ENCODE data around the gene RNASET2.
A peak's percentile ranks its signal among the peaks of the same experiment; 100 is the strongest.

RNASET2 gene

DNA sequence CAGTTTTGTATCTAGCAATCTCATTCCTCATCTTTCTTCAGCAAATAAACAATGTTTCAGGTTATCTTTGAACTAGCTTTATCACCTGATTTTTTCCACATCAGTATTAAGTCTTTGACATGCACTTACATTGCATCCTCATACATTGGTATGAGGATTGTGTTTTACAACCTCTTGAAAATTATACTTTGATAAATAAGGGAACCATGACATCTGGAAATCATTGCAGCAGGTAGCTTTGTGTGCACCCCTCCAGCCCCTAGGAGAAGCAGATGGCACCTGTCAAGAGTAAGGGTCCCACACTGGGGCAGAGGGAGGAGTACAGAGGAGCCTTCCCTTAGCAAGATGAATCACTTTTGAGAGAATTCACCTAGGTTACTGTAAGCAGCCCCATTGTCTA lies 13.7 kb upstream of the RNASET2 start:
- no peak for DNase-seq (ENCODE audit: low read depth in 1 of 2, low spot score in 1 of 2)

DNA sequence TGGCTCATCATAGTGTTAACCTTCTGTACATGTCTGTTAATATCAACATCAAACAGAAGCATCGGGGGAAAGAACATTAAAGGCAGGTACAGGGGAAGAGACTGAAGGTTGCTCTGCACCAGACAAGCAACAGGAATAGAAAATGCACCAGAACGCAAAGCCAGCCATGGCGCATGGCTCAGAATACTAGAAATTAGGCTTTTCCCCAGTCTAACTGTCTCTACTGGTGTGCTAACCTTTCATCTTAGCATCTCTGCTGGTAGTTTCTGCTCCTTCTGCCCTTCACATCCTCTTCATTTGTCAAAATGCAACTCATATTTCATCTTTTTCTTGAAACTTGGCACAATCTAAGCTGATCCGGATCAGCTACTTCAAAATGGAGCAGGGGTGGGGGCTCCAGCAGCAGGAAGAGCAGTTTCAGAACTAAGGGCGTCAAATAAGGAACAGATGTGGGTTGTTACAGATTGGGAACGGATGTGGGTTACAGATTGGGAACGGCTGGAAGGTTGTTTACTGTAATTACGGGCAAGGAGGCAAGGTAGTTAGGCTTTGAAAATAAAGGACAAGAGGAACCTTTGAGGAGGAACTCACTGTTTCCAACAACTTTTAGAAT lies 13.1 kb upstream of the RNASET2 start:
- no peak for DNase-seq (ENCODE audit: low read depth in 1 of 2, low spot score in 1 of 2)

DNA sequence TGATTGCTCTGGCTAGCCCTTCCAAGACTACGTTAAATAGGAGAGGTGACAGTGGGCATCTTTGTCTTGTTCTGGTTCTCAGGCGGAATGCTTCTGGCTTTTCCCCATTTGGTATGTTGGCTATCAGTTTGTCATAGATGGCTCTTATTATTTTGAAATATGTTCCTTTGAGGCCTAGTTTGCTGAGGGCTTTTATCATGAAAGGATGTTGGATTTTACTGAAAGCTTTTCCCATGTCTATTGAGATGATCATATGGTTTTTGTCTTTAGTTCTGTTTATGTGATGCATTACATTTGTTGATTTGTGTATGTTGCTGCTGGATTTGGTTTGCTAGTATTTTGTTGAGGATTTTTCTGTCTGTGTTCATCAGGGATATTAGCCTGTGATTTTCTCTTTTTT lies 9.9 kb upstream of the RNASET2 start:
- DNase-seq (ENCODE audit: low read depth in 1 of 2, low spot score in 1 of 2): no peak

- DNase-seq (ENCODE audit: low read depth in 1 of 2, low spot score in 1 of 2): no peak
Observed at GRCh38 chr6:166960609-166960978, 4.2 kb upstream of the RNASET2 start.

GRCh38 chr6:166959911-166960608 lies 3.7 kb upstream of the RNASET2 start:
- DNase-seq (ENCODE audit: low read depth in 1 of 2, low spot score in 1 of 2): no peak

- DNase-seq (ENCODE audit: low read depth in 1 of 2, low spot score in 1 of 2): no peak
Observed at GRCh38 chr6:166958926-166959861, 2.8 kb upstream of the RNASET2 start.

- no peak for DNase-seq (ENCODE audit: low read depth in 1 of 2, low spot score in 1 of 2)
Observed at GRCh38 chr6:166957805-166958076, 1.4 kb upstream of the RNASET2 start.

- DNase-seq (ENCODE audit: low read depth in 1 of 2, low spot score in 1 of 2): no peak
Observed at GRCh38 chr6:166957087-166957804, 896 bp upstream of the RNASET2 start.

DNA sequence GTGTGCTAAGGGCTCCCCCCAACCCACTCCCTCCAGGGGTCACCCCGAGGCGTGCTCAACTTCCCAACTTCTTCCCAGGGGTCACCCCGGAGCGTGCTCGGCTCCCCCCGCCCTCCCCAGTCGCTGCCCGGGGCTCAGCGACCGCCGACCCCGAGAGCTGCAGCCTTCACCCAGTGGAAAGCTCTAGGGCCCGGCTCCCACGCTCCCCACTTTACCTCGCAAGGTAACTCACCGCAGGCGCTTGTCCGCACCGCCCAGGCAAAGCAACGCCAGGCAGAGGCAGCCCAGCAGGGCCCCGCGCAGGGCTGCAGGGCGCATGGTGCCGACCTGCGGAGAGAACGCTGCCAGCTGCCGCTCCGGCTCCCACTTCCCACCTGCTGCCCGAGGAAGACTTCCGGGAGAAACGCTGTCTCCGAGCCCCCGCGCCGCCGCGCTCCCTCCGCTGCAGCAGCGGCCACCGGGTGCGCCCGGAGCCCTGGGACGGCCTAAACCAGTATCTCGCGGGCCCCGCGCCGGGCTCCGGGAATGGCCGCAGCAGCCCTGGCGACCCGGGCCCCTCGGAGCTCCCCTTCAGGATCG lies 396 bp downstream of the RNASET2 start:
- no peak for DNase-seq (ENCODE audit: low read depth in 1 of 2, low spot score in 1 of 2)

DNA sequence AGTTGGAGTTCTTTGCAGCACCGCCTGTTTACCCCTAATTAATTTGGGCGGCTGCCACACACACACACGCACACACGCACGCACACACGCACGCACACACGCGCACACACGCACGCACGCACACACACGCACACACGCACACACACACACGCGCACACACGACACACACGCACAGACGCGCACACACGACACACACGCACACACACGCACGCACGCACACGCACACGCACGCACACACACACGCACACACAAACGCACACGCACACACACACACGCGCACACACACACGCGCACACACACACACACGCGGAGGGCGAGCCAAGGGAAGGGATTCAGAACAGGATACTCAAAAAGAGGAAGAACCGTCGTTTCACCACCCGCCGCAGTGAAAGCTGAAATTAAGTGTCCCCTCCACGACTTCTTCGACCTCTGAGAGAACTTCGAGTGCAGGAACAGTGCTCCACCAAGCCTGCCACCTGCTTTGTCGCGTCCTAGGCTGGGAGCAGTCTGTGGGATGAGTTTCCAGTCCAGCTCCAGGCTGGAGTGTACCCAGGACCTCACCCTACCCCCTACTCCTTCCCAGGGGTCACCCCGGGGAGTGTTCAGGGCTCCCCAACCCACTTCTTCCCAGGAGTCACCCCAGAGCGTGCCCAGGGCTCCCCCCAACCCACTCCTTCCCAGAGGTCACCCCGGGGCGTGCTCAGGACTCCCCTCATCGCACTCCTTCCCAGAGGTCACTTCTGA lies 1.1 kb downstream of the RNASET2 start:
- no peak for DNase-seq (ENCODE audit: low read depth in 1 of 2, low spot score in 1 of 2)

DNA sequence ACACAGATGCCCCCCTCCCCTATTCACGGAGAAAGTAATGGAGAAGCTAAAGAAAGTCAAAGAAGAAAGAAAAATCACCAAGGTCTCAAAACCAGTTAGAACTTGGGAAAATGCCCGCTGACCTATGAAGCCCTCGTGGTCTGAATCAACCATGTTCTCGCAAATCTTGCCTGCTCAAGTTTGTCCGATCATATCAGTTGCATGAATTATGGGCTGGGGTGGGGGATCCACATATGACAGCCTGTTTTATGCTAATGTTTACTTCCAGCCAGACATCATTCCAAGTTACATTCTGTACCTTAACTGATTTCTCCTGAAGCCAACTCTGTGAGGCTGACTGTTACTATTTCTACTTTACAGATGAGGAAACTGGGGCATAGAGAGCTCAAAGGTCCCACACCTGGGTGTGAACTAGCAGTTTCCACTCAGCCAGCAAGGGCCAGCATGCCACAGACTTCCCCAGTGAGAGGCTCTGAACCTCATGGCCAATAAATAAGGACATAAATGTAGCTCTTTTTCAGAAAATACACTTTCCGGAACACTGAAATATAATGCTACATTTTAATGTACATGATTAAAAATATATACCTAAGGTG lies 2.1 kb downstream of the RNASET2 start:
- DNase-seq (ENCODE audit: low read depth in 1 of 2, low spot score in 1 of 2): no peak

DNA sequence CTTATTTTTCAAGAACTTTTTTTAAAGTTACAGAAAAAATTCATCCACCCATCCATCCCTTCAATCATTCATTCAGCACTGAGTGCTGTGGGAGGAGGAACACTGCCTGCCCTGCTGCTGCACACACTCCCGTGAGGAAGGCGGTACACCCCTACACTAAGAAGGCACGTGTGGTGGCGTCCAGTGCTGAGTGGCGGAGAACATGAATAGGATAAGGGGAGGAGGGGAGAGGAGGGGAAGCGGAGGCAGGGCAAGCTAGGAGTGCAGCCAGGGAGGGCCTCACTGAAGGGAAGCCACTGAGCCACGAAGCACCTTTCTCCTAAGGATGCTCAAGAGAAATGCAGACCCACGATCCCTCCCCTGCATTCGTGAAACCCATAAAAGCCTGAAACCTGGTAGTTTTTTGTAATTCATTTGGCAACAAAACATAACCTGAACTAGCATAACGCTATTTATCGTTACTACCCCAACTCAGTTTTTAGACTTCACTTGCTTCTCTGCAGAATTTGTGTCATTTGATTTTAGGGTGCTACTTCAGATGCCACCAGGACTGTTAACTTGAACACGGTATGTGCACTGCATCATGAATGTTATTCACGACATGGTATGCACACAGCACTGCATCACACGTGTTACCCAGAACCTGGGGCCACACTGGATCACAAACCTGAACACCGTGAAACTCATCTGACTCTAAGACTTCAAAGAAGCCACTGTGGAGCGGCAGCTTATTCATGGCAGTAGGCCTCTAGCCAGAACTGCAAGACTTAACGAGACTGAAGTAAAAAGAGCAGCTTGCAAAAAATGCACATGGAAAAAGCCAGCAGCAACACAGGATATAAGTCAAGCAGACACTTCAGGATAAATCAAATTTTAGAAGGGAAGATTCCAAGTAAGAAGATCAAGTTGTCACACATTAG lies 3.5 kb downstream of the RNASET2 start:
- no peak for DNase-seq (ENCODE audit: low read depth in 1 of 2, low spot score in 1 of 2)

DNA sequence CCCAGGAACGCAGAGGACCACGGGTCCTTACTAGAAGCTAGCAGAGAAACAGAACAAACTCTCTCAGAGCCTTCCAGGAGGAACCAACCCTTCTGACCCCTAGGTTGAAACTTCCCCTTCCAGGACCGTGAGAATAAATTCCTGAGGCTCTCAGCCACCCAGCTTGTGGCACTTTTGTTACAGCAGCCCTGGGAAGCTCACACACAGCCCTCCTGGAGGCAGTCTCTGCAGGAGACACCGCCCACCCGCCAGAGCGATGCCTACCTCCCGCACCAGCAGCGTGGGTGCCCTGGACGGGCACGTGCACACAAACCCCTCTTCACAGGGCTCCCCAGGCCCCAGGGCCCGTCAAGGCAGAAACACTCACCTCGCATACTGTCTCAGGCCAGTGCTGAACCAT lies 4.2 kb downstream of the RNASET2 start:
- DNase-seq (ENCODE audit: low read depth in 1 of 2, low spot score in 1 of 2): no peak

DNA sequence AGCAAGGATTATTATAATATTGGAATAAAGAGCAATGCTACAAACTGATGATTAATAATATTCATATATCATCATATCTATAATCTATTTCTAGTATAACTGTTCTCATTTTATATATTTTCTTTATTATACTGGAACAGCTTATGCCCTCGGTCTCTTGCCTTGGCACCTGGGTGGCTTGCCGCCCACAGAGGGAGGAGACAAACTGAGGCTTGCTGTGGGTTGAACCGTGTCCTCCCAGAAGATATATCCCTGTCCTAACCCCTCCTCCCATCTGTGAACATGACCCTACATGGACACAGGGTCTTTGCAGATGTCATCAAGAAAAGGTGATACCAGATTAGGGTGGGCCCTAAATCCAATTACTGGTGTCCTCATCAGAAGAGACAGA lies 4.7 kb downstream of the RNASET2 start:
- DNase-seq (ENCODE audit: low read depth in 1 of 2, low spot score in 1 of 2): no peak

DNA sequence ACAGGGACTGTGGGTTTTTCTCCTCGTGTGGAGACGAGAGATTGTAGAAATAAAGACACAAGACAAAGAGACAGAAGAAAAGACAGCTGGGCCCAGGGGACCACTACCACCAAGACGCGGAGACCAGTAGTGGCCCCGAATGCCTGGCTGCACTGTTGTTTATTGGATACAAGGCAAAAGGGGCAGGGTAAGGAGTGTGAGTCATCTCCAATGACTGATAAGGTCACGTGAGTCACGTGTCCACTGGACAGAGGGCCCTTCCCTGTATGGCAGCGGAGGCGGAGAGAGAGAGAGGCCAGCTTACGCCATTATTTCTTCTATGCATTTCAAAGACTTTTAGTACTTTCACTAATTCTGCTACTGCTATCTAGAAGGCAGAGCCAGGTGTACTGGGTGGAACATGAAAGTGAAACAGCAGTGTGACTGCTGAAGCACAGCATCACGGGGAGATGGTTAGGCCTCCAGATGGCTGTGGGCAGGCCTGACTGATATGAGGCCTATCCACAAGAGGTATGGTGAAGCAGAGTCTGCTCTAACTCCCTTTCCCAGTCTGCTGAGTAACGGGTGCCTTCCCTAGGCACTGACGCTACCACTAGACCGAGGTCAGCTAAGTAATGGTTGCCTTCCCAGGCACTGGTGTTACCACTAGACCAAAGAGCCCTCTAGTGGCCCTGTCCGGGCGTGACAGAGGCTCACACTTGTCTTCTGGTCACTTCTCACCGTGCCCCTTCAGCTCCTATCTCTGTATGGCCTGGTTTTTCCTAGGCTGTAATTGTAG lies 5.3 kb downstream of the RNASET2 start:
- peak; percentile 49 to 85 for DNase-seq (ENCODE audit: low read depth in 1 of 2, low spot score in 1 of 2)

GRCh38 chr6:166950443-166950821 lies 5.9 kb downstream of the RNASET2 start:
- DNase-seq (ENCODE audit: low read depth in 1 of 2, low spot score in 1 of 2): no peak

GRCh38 chr6:166949528-166950442 lies 6.6 kb downstream of the RNASET2 start:
- DNase-seq (ENCODE audit: low read depth in 1 of 2, low spot score in 1 of 2): no peak

All from activated CD4-positive, alpha-beta T cell treated with anti-CD3 and anti-CD28 coated beads, Interleukin-2, amount 50 U/mL, for 24 hours (primary cell).